Measurements from ENCODE around the gene HOXC4.

The HOXC4 gene

GRCh38 chr12:54016051-54016450 lies 37.6 kb upstream of the HOXC4 start:
- DNase-seq = no peak

- DNase-seq = no peak
Observed at GRCh38 chr12:54016478-54016964, 37.1 kb upstream of the HOXC4 start.

- no peak for DNase-seq
Observed at GRCh38 chr12:54017027-54017788, 36.4 kb upstream of the HOXC4 start.

- peak; percentile 69 to 76 for DNase-seq
Observed at GRCh38 chr12:54017878-54018467, 35.7 kb upstream of the HOXC4 start.

- no peak for DNase-seq
Observed at GRCh38 chr12:54018468-54018984, 35.1 kb upstream of the HOXC4 start.

- no peak for DNase-seq
Observed at GRCh38 chr12:54019091-54019811, 34.4 kb upstream of the HOXC4 start.

- DNase-seq = no peak
Observed at GRCh38 chr12:54019924-54020590, 33.6 kb upstream of the HOXC4 start.

- DNase-seq = no peak
Observed at GRCh38 chr12:54020591-54021405, 32.8 kb upstream of the HOXC4 start.

GRCh38 chr12:54021432-54022013 lies 32.1 kb upstream of the HOXC4 start:
- no peak for DNase-seq

GRCh38 chr12:54022960-54023884 lies 30.4 kb upstream of the HOXC4 start:
- no peak for DNase-seq

- no peak for DNase-seq
Observed at GRCh38 chr12:54024127-54024526, 29.5 kb upstream of the HOXC4 start.

- no peak for DNase-seq
Observed at GRCh38 chr12:54024581-54025305, 28.9 kb upstream of the HOXC4 start.

- DNase-seq = no peak
Observed at GRCh38 chr12:54025499-54026405, 27.9 kb upstream of the HOXC4 start.

- no peak for DNase-seq
Observed at GRCh38 chr12:54026640-54027441, 26.8 kb upstream of the HOXC4 start.

- no peak for DNase-seq
Observed at GRCh38 chr12:54027442-54027786, 26.2 kb upstream of the HOXC4 start.

GRCh38 chr12:54028314-54029201 lies 25.1 kb upstream of the HOXC4 start, which contains the start of gene HOXC6:
TSS of gene HOXC6 (plus strand) at chr12:54028440. CDS start at chr12:54028522, 82 bp downstream.
- DNase-seq = no peak
